Kidney capillary endothelial cell (primary cell): ENCODE data around the gene UCN2.
A peak's percentile ranks its signal among the peaks of the same experiment; 100 is the strongest.

Experiments used
- DNase-seq: peaks from one replicate; pipeline ENCODE4 v3.0.0-alpha.2; 2018; ENCODE audit warnings: low spot score

Gene UCN2

GRCh38 chr3:48591436-48591835 is 27.9 kb upstream of the UCN2 start:
- DNase-seq: no peak

GRCh38 chr3:48588230-48588629 is 24.6 kb upstream of the UCN2 start:
- no peak for DNase-seq

GRCh38 chr3:48587686-48588085 is 24.1 kb upstream of the UCN2 start:
- DNase-seq: no peak

- no peak for DNase-seq
Measured at GRCh38 chr3:48585411-48585810, 21.8 kb upstream of the UCN2 start.

GRCh38 chr3:48584836-48585235 is 21.3 kb upstream of the UCN2 start:
- no peak for DNase-seq

- no peak for DNase-seq
Measured at GRCh38 chr3:48581621-48582481, 18.3 kb upstream of the UCN2 start.

GRCh38 chr3:48576647-48577046 is 13.1 kb upstream of the UCN2 start:
- no peak for DNase-seq

GRCh38 chr3:48575366-48575765 is 11.8 kb upstream of the UCN2 start:
- no peak for DNase-seq

GRCh38 chr3:48573973-48574585 is 10.5 kb upstream of the UCN2 start:
- DNase-seq: no peak

GRCh38 chr3:48572517-48572916 is 8.9 kb upstream of the UCN2 start:
- no peak for DNase-seq

GRCh38 chr3:48571938-48572337 is 8.4 kb upstream of the UCN2 start:
- DNase-seq: no peak

GRCh38 chr3:48569808-48570450 is 6.3 kb upstream of the UCN2 start:
- no peak for DNase-seq

- DNase-seq: no peak
Measured at GRCh38 chr3:48569400-48569799, 5.8 kb upstream of the UCN2 start.

GRCh38 chr3:48568476-48568875 is 4.9 kb upstream of the UCN2 start:
- no peak for DNase-seq

GRCh38 chr3:48567500-48567899 is 3.9 kb upstream of the UCN2 start:
- DNase-seq: no peak

GRCh38 chr3:48567090-48567489 is 3.5 kb upstream of the UCN2 start:
- no peak for DNase-seq

GRCh38 chr3:48566401-48566760 is 2.8 kb upstream of the UCN2 start:
- DNase-seq: no peak

GRCh38 chr3:48565591-48566400 is 2.2 kb upstream of the UCN2 start:
- DNase-seq: no peak

GRCh38 chr3:48565186-48565585 is 1.6 kb upstream of the UCN2 start:
- no peak for DNase-seq

GRCh38 chr3:48564667-48565066 is 1.1 kb upstream of the UCN2 start:
- DNase-seq: no peak

GRCh38 chr3:48564022-48564421 is 441 bp upstream of the UCN2 start:
- peak; percentile 67 for DNase-seq

- DNase-seq: no peak
Measured at GRCh38 chr3:48562367-48563095, 1.1 kb downstream of the UCN2 start.
